Fibroblast of gingiva (primary cell): ENCODE measurements around the gene CCDC183.
"Not testable (repeated sequence)": the region's sequence is repeated elsewhere in the genome, so short reads cannot be mapped to it uniquely, and the experiment has no call there.

Experiments
- DNase-seq: peaks from one replicate; pipeline ENCODE4 v3.0.0-alpha.2; 2011; ENCODE audit warnings: low read depth

CCDC183 gene

DNA sequence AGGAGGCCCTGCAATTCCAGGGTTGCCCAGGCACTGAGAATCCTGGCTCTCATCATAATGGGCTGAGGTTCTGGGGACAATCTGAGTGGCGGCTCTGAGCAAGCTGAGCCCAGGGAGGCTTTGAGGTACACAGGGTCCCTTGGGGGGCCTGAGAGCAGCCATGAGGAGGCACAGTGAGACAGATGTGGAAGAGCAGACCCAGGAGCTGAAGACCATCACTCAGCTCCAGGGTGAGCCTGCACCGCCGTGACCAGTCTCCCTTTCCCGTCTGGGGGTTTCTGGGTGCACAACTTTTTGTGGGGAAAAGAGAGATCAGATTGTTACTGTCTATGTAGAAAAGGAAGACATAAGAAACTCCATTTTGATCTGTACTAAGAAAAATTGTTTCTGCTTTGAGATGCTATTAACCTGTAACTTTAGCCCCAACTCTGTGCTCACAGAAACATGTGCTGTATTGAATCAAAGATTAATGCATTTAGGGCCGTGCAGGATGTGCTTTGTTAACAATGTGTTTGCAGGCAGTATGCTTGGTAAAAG, at the start of gene CCDC183:
CCDC183 (plus strand) TSS at position 101 of the 537 bp plus-strand sequence; CDS start at position 161, 60 bp downstream.
- DNase-seq: no peak

DNA sequence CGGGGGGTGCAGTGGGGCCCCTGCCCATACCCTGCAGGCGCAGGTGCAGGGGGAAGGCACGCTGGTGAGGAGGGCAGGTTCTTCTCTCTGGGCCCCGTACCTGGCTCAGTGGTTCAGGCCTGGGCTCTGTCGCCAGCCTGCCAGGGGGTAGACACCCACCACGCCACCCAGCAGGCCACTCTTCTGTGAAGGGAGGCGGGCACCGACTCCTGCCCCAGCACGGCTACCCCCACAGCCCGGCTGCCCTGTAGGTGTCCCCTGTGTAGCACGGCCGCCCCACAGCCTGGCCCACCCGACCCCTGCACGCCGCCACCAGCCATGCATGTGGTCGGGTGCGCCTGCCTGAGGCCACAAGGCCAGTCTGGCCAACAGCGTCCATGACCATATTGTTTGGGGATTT, 49.5 kb upstream of the CCDC183 start:
- no peak for DNase-seq

DNA sequence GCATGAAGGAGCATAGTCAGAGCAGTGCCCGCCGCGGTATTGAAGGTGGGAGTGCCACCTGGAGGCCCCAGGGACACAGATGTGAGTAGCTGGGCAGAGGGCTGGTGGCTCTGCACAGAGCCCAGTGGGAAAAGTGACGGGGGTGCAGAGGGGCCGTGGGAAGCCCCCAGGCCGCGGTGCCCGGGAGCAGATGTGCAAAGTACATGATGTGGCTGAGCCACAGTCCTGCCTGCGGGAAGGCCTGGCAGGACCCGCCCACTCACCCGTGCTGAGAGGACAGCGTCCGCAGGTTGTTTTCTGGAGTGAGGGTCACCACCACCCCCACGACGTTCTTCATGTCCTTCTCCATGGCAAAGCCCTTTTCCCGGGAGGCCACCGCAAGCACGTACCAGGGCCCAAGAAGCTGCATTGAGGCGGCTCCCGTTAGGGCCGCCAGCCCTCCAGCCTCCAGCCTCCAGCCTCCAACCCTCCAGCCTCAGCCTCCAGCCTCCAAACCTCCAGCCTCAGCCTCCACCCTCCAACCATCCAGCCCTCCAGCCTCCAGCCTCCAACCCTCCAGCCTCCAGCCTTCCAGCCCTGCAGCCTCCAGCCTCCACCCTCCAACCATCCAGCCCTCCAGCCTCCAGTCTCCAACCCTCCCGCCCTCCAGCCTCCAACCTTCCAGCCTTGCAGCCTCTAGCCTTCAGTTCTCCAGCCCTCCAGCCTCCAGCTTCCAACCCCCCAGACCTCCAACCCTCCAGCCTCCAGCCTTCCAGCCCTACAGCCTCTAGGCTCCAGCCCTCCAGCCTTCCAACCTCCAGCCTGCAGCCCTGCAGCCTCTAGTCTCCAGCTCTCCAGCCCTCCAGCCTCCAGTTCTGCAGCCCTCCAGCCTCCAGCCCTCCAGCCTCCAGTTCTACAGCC, 48.7 kb upstream of the CCDC183 start:
- no peak for DNase-seq

DNA sequence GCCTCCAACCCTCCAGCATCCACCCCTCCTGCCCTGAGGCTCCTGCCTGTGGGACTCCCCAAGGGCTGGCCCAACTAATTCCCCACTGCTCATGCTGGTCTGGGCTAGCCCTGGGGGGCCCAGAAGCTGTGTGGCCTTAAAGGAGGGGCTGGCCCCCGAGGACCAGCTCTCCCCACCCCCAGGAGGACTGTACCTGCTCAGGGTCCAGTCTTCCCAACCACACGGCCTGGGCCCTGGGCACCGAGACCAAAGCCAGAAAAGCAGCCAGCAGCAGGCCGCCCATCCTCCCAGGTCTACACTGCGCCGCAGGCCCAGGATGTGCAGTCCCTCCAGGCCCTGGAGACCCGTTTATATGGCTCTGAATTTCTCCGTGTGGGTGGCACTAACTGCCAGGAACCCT, 47.9 kb upstream of the CCDC183 start, which contains the start of gene LCN6:
LCN6 (minus strand) TSS at position 325 of the 400 bp plus-strand sequence; CDS start at position 283, 42 bp downstream.
- no peak for DNase-seq

DNA sequence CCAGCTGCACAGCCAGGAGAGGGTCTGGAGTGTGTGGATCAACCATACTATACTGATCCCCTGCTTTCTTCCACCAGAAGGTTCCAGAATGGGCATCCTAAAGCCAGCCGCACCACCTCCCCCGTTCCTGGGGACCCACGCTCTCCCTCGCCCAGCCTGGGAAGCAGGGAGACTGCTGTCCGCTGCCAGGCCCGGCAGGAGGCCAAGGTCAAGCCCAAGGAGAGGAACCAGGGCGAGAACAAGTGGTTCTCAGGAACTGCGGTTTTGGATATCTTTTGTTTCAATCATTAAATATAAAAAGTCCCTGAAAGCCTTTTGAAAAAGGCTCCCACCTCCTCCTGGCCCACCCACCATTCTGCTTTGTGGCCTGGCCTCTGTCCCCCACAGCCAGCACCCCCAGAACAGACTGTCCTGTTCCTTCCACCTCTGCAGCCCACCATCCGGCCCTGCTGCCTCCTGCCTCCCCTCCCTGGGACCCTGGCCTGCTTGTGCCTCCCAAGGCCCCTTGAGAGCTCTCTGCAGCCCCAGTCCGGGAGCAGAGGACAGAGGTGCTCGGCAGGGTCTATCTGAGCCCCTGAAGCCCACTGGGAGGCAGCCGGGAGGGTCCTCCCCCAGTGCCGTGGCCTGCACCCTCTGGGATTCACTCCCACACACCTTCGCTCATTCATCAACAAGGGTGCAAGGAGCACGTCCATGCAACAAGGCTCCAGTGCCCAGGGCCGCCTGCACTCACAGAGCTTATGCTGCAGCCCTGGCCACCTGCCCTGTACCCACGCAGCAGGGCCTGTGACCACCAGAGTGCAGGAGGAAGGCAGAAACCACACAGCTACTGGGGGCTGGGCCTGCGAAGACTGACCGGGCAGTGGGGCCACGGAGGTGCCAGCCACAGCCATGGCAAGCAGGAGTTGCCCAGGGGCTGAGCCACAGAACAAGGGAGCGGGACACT, 47.2 kb upstream of the CCDC183 start:
- DNase-seq: no peak

GRCh38 chr9:136750526-136750925, 45.6 kb upstream of the CCDC183 start:
- no peak for DNase-seq

DNA sequence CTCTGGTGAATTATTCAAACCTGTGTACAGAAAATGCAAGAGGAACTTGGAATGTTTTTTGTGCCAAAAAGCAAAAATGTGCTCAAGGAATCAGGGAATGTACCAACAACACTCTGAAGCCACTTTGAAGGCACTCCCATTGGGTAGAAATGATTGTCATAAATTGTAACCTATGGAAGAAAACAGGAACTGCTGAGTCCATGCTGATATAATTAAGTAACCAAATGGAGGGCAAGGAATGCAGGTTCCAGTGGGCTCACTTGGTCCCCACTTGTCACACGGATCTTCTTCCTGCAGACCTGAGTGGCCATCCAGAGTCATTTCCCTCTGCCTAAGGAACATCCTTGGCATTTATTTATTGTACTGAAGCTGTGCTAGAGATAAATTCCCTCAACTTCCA, 44.9 kb upstream of the CCDC183 start:
- no peak for DNase-seq

DNA sequence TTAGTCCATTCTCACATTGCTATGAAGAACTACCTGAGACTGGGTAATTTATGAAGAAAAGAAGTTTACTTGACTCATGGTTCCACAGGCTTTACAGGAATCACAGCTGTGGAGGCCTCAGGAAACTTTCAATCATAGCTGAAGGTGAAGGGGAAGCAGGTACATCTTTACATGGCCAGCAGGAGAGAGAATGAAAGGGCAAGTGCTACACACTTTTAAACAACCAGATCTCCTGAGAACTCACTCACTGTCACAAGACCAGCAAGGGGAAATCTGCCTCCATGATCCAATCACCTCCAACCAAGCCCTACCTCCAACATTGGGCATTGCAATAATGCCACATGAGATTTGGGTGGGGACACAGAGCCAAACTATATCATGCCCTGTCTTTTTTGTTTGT, 44.3 kb upstream of the CCDC183 start:
- no peak for DNase-seq

- no peak for DNase-seq
These were observed 42.6 kb upstream of the CCDC183 start for GRCh38 chr9:136753371-136754058.

DNA sequence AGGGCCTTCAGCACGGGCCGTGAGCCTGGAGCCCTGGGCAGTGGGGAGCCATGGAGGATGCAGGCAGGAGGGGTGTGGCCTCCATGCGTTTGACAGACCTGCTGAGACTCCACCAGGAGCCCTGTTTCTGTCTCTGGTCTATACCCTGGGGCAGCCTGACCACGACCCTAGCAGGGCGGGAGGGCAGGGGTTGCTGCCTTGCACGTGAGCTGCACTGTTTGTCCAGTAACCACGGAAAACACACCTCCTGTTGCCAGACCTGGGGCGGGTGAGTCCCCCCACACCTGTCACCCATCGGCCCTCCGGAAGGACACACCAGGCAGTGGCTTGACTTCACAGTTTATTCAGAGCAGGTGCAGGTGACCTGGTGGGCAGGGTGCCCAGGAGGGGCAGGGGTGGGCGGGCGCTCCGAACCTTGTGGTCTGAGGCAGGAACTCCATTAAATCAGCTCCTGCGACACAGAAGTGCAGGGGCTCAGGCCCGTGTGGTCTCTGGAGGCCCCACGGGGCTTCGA, 42.0 kb upstream of the CCDC183 start:
- no peak for DNase-seq

DNA sequence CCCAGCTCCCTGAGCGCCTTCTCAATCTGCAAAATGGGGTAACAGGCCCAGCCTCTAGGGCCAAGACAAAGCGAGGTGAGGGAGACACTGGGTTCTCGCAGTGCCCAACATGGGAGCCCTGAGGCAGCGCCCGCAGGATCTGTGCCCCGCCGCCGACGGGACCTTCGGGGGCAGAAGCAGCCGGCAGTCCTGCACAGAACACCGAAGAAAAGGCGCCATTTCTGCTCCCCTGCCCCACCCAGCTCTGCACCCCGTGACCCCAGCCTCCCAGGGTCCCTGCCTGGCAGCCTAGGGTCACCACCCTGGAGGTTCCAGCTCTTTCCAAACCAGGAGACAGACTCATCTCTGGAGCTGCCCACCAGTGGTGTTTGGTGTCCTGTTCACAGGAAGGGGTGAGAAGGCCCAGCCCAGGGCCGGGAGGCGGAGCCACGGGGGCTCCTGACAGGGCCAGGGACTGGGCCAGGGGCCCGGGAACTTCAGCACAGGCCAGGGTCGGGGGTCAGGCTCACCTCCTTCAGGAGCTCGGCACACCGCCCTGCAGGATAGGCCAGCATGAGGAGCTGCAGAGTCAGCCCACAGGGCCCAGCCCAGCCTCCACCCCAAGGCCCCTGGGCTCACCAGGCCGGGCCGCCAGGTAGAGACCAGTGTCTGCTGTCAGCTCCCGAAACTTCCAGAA, 41.4 kb upstream of the CCDC183 start:
- no peak for DNase-seq

DNA sequence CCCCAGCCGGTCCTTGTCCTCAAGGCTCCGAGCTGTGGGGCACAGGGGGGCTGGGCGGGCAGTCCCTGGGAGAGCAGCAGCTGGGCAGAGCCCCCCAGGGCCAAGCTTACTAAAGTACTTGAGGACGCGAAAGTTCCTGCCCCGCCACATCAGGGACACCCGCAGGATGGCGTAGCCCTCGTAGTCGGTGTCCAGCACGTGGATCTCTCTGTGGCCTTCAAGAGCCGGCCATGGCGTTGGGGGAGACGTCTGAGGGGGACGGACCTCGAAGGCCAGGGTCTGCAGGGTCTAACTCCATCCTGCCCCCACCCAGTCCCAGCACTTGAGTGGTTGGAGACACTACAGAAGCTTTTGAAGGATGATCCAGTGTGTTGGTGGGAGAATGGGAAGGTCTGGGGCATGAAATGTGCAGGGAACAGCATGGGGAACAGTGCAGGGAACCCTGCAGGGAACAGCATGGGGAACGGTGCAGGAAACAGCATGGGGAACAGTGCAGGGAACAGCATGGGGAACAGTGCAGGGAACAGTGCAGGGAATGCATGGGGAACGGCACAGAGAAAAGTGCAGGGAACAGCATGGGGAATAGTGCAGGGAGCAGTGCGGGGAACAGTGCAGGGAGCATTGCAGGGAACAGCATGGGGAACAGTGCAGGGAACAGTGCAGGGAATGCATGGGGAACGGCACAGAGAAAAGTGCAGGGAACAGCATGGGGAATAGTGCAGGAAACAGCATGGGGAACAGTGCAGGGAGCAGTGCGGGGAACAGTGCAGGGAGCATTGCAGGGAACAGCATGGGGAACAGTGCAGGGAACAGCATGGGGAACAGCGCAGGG, 40.6 kb upstream of the CCDC183 start:
- DNase-seq: not testable (repeated sequence)

GRCh38 chr9:136756134-136756438, 40.1 kb upstream of the CCDC183 start:
- no peak for DNase-seq

GRCh38 chr9:136756836-136757235, 39.3 kb upstream of the CCDC183 start:
- no peak for DNase-seq

- DNase-seq: no peak
These were observed 38.8 kb upstream of the CCDC183 start for GRCh38 chr9:136757328-136757727.

DNA sequence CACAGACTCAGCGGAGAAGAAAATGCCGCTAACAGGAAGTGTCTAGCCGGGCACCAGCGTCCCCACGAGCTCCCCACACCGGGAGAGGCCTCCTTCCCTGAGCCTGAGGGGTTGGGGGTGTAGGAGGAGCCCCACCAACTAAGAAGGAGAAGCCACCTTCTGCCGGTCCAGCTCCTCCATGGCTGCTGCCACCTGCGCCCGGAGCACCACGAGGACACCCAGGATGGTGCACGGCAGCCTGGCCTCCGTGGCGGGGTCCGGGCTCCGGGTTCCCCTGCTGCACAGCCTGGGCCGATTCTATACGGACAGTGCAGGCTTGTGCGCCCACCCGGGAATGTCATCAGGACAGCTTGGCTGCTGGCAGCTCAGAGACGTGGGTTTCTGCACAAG, 38.4 kb upstream of the CCDC183 start:
- DNase-seq: no peak

DNA sequence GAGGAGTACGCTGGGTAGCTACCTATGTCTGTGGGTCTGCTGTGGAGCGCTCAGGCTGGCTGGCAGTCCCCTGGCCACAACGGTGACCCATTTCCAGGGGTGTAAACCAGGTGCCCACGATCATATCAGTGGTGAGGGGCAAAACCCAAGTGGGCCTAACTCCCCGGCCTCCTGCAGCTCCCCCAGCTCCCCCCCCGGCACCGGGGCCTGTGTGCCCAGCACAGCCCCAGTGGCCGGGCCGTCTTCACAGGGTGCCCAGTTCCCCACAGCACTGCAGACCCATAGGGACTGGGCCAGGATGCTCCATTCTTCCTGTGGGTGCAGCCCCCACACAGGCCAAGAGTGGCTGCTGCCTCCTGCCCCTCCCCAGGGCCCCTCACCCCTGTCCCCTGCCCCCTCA, 37.1 kb upstream of the CCDC183 start:
- no peak for DNase-seq

DNA sequence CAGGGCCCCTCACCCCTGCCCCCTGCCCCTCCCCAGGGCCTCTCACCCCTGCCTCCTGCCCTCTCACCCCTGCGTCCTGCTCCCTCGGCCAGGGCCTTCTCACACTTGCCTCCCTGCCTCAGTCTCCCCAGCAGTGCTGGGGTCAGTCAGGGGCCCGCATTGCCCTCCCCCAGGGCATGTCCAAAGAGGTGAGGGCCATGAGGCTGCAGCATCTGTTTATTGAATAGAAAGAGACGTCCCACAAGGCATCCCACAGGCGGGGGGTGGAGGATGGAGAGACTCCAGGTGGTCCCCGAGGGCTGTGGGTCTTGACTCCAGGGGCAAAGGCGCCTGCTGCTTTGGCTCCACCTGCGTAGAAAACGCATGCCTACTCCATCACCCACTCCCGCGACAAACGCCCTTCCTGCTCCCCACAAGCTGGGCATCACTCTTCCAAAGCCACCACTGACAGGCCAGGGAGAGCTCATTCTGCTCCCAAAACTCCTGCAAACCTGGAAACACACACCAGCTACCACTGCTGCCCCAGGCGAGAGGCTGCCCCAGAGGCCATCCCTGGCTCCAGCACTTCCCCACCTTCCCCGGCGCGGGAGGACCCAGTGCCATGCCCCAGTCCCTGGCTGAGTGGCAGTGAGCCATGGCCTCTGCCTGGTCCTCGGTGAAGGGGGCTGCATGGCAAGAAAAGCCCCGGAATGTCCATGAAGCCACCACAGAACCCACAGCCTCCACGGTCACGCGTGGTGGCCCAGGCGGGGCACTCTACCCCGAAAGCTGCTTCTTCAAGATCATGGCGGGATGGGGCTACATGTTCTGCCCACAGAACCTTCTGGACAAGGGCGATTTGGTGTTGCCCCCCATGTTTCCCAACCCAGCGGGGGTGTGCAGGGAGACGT, 36.5 kb upstream of the CCDC183 start:
- DNase-seq: no peak

DNA sequence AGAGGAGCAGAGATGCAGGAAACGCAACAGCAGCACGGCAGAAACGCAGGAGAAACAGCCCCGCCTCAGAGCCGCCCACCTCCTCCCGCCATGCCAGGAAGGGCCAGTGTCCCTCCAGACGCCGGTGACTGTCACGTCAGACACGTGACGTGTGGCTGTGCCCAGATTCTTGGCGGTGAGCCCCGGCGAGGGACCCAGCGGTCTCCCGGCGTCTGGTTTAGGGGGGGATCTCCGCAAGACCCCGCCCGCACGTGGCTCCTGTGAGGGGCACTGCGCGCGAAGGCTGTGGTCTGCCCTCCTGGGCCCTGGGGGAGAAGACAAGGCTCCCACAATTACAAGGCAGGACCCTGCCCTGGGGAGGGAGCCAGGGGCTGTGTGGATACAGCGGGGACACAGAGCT, 35.7 kb upstream of the CCDC183 start:
- no peak for DNase-seq
